Transverse colon (tissue), 4 donors: ENCODE results near the gene ANTXR2.

Experiments used
- CTCF ChIP-seq, 5 experiments: fragments of 200-600 bp in 3 of 5; fragments of 450-650 bp in 2 of 5; sonication (generic) in 3 of 5; IDR thresholded peaks; 1 replicate in 2 of 5; 2 replicates in 3 of 5; pipeline ENCODE4 v1.5.1; 2016 to 2017; ENCODE audit warnings: antibody characterized with exemption in 5 of 5, inconsistent platforms in 3 of 5, mild to moderate bottlenecking in 2 of 5, moderate library complexity in 1 of 5
- POLR2A ChIP-seq: fragments of 450-650 bp; IDR thresholded peaks from one replicate; pipeline ENCODE4 v1.6.1; 2016; ENCODE audit warnings: antibody characterized with exemption, mild to moderate bottlenecking, moderate library complexity
- POLR2AphosphoS5 ChIP-seq, 3 donors: sonication (generic); formaldehyde crosslinking; IDR thresholded peaks; one replicate each; pipeline ENCODE4 v1.6.1; 2016; ENCODE audit warnings: antibody characterized with exemption in 3 of 3

GRCh38 chr4:80007745-80008149 lies 65.3 kb downstream of the ANTXR2 start:
- no peak for TF ChIP-seq POLR2A
- no peak for TF ChIP-seq CTCF (IDR thresholded peaks at IDR 0.05)
- no peak for TF ChIP-seq POLR2AphosphoS5 (IDR thresholded peaks at IDR 0.05)
